SK-N-SH (cell line): Measurements from ENCODE around the gene C1orf159. TPM values are rescaled to one million over a fixed set of nuclear protein-coding genes. Genes with fewer than 3 reads are reported as not detected.

Source experiments
- CTCF ChIA-PET: fragments of 300-600, 350-600 bp; formaldehyde crosslinking; extraction: SDS; loops from one replicate; lab custom pipeline; 2021; lab: Yijun Ruan, JAX
- POLR2A ChIA-PET: fragments of 350-600 bp; sonication (Branson Sonifier 250); formaldehyde crosslinking; extraction: SDS; loops from one replicate; lab custom pipeline; 2020; ENCODE audit warnings: antibody characterized with exemption, inconsistent platforms; lab: Yijun Ruan, JAX
- DNase-seq: peaks from one replicate; pipeline ENCODE4 v3.0.0; 2012
- H2AFZ ChIP-seq: fragments of 200-600 bp; sonication (generic); 2 replicates; pipeline ENCODE4 v1.8.1; 2016; ENCODE audit warnings: antibody characterized with exemption, mild to moderate bottlenecking, low read depth
- H3F3A ChIP-seq: fragments of 200-600 bp; sonication (generic); replicated peaks from 2 replicates; pipeline ENCODE3; 2016; ENCODE audit warnings: antibody characterized with exemption, mild to moderate bottlenecking; ENCODE audit not compliant: insufficient read depth
- H3K27ac ChIP-seq, 2 experiments: fragments of 200-500 bp in 1 of 2; fragments of 200-600 bp in 1 of 2; sonication (Bioruptor generic) in 1 of 2; sonication (generic), shearing (Covaris generic) in 1 of 2; 2 replicates each; pipeline versions ENCODE4 v1.5.1 to v1.6.1; 2014 to 2016; ENCODE audit warnings: low read depth in 2 of 2, inconsistent platforms in 1 of 2, low read length in 1 of 2, mild to moderate bottlenecking in 1 of 2, mixed read lengths in 1 of 2
- H3K27me3 ChIP-seq: fragments of 200-600 bp; sonication (generic), shearing (Covaris generic); 2 replicates; pipeline ENCODE4 v1.6.1; 2016; ENCODE audit warnings: mixed run types; ENCODE audit not compliant: insufficient read depth
- H3K36me3 ChIP-seq, 2 experiments: fragments of 200-500 bp in 1 of 2; fragments of 200-600 bp in 1 of 2; sonication (Bioruptor generic) in 1 of 2; sonication (generic) in 1 of 2; replicated peaks in 1 of 2; 2 replicates each; pipeline versions ENCODE3 to v1.5.1; 2014 to 2016; ENCODE audit warnings: low read length in 1 of 2, mild to moderate bottlenecking in 1 of 2; ENCODE audit not compliant: insufficient read depth in 2 of 2, control insufficient read depth in 1 of 2
- H3K4me1 ChIP-seq, 2 experiments: fragments of 200-500 bp in 1 of 2; fragments of 200-600 bp in 1 of 2; sonication (Bioruptor generic) in 1 of 2; sonication (generic), shearing (Covaris generic) in 1 of 2; 2 replicates each; pipeline versions ENCODE4 v1.5.1 to v1.6.1; 2014 to 2016; ENCODE audit warnings: low read depth in 1 of 2, low read length in 1 of 2, mixed run types in 1 of 2; ENCODE audit not compliant: insufficient read depth in 2 of 2, control insufficient read depth in 1 of 2
- H3K4me2 ChIP-seq: fragments of 200-600 bp; sonication (generic), shearing (Covaris generic); 2 replicates; pipeline ENCODE4 v1.6.1; 2017; ENCODE audit warnings: mixed run types
- H3K4me3 ChIP-seq, 2 experiments: fragments of 200-500 bp in 1 of 2; fragments of 200-600 bp in 1 of 2; sonication (Bioruptor generic) in 1 of 2; sonication (generic), shearing (Covaris generic) in 1 of 2; 2 replicates each; pipeline versions ENCODE4 v1.5.1 to v1.8.1; 2014 to 2016; ENCODE audit warnings: low read depth in 2 of 2, inconsistent platforms in 1 of 2, low read length in 1 of 2, mild to moderate bottlenecking in 1 of 2, mixed read lengths in 1 of 2, moderate library complexity in 1 of 2
- H3K79me2 ChIP-seq: fragments of 200-600 bp; sonication (generic); 2 replicates; pipeline ENCODE4 v1.8.1; 2017; ENCODE audit warnings: mild to moderate bottlenecking; ENCODE audit not compliant: insufficient read depth
- H3K9ac ChIP-seq: fragments of 200-600 bp; sonication (generic); 2 replicates; pipeline ENCODE4 v1.6.1; 2017; ENCODE audit warnings: mixed run types
- H3K9me2 ChIP-seq: fragments of 200-600 bp; sonication (generic); 2 replicates; pipeline ENCODE4 v1.6.1; 2017; ENCODE audit warnings: mixed run types
- H3K9me3 ChIP-seq: fragments of 200-600 bp; sonication (generic); 2 replicates; pipeline ENCODE4 v1.6.1; 2017; ENCODE audit warnings: mixed run types, mild to moderate bottlenecking, moderate library complexity
- H4K20me1 ChIP-seq: fragments of 200-600 bp; sonication (generic); 2 replicates; pipeline ENCODE4 v1.6.1; 2017; ENCODE audit warnings: mild to moderate bottlenecking, mixed run types; ENCODE audit not compliant: insufficient read depth
- CHD2 ChIP-seq: fragments of 150-350 bp; IDR thresholded peaks from 2 replicates; pipeline ENCODE4 v1.6.1; 2018; ENCODE audit warnings: low read length; ENCODE audit not compliant: partially characterized antibody
- ELF1 ChIP-seq: IDR thresholded peaks from 2 replicates; pipeline ENCODE4 v1.4.0; 2012
- EZH2phosphoT487 ChIP-seq: fragments of 200-600 bp; sonication (generic); IDR thresholded peaks from 2 replicates; pipeline ENCODE4 v1.6.1; 2017; ENCODE audit warnings: low read depth, mixed run types, mild to moderate bottlenecking, antibody characterized with exemption, moderate library complexity, borderline replicate concordance
- FOXM1 ChIP-seq: IDR thresholded peaks from 2 replicates; pipeline ENCODE4 v1.4.0; 2012; ENCODE audit warnings: low read depth, mild to moderate bottlenecking
- MXI1 ChIP-seq: IDR thresholded peaks from 2 replicates; pipeline ENCODE4 v1.6.1; 2012; ENCODE audit warnings: mild to moderate bottlenecking, low read depth, low read length, improper control_type of control experiment
- NFIC ChIP-seq: IDR thresholded peaks from 2 replicates; pipeline ENCODE4 v1.4.0; 2012; ENCODE audit warnings: borderline replicate concordance
- NRF1 ChIP-seq: IDR thresholded peaks from 2 replicates; pipeline ENCODE4 v1.6.1; 2012; ENCODE audit warnings: low read depth, mild to moderate bottlenecking, low read length
- RAD21 ChIP-seq: IDR thresholded peaks from 2 replicates; pipeline ENCODE4 v1.6.1; 2012; ENCODE audit warnings: mild to moderate bottlenecking, low read length
- RCOR1 ChIP-seq: fragments of 150-350 bp; IDR thresholded peaks from 2 replicates; pipeline ENCODE4 v1.6.1; 2017; ENCODE audit warnings: antibody characterized with exemption, low read length
- RXRA ChIP-seq: IDR thresholded peaks from 2 replicates; pipeline ENCODE4 v1.4.0; 2012; ENCODE audit warnings: low read depth, mild to moderate bottlenecking, borderline replicate concordance
- YY1 ChIP-seq: IDR thresholded peaks from 2 replicates; pipeline ENCODE4 v1.4.0; 2012; ENCODE audit warnings: low read depth, mild to moderate bottlenecking
- WGBS: methylation state at CpG from one replicate; pipeline ENCODE4 v1.1.6; 2017; ENCODE audit warnings: low lambda C conversion rate; 5-methylcytosine and 5-hydroxymethylcytosine counted together
- polyA plus RNA-seq, 3 experiments: library from polyadenylated mRNA; depleted of rRNA; stranded (reverse); fragments of >200 nt; gene quantifications; 2 replicates each; pipeline ENCODE4 v1.2.3, GENCODE V29; 2012
- TF ChIP-seq, protein P1 (sequence below): IDR thresholded peaks from 2 replicates; pipeline ENCODE4 v1.4.0; 2012; ENCODE audit warnings: low read depth, borderline replicate concordance
- TF ChIP-seq, protein P2 (sequence below): fragments of 150-350 bp; IDR thresholded peaks from 2 replicates; pipeline ENCODE4 v1.6.1; 2017; ENCODE audit warnings: antibody characterized with exemption, low read length, low read depth, borderline replicate concordance
- TF ChIP-seq, protein P3 (sequence below): fragments of 150-350 bp; IDR thresholded peaks from 2 replicates; pipeline ENCODE4 v1.6.1; 2016; ENCODE audit warnings: mild to moderate bottlenecking, low read depth, low read length
- TF ChIP-seq, protein P4 (sequence below): fragments of 200-600 bp; sonication (generic); IDR thresholded peaks from 2 replicates; pipeline ENCODE4 v1.6.1; 2017; ENCODE audit warnings: antibody characterized with exemption, mild to moderate bottlenecking, moderate library complexity

The C1orf159 gene
- polyA plus RNA-seq, 1 of the 3 experiments (the other 2 are of a cell fraction): 10.2 TPM

- ChIA-PET CTCF (interaction anchor here (0.8 to 4.5 kb wide), 11 partner anchors 13 to 53 kb away, joined by 3 to 43 read pairs (median 4); partner anchors contain the start of gene AGRN), POLR2A (no interaction called here)
- Histone ChIP-seq H3K4me1 (peaks cover 0 to 24% of the 10 kb centered on the region in 2 experiments; a peak in 1 of 4 replicates), H3K79me2 (no peaks in the 10 kb centered on the region), H3K27ac (no peak overlapping the region), H3K27me3 (no peaks in the 10 kb centered on the region), H3K9me2 (no peaks in the 10 kb centered on the region), H3K9ac (no peak overlapping the region), H3K9me3 (no peaks in the 10 kb centered on the region), H2AFZ (no peak overlapping the region), H3F3A (no peaks in the 10 kb centered on the region), H3K4me2 (no peak overlapping the region), H4K20me1 (peaks cover 30% of the 10 kb centered on the region), H3K4me3 (no peak overlapping the region), H3K36me3 (no peaks in the 10 kb centered on the region)
- DNase-seq: no peak
- WGBS: 97% methylated on average over 9 of the region's 30 CpGs
- TF ChIP-seq RAD21: no peak
- no peak for TF ChIP-seq CHD2
- TF ChIP-seq, protein P1, sequence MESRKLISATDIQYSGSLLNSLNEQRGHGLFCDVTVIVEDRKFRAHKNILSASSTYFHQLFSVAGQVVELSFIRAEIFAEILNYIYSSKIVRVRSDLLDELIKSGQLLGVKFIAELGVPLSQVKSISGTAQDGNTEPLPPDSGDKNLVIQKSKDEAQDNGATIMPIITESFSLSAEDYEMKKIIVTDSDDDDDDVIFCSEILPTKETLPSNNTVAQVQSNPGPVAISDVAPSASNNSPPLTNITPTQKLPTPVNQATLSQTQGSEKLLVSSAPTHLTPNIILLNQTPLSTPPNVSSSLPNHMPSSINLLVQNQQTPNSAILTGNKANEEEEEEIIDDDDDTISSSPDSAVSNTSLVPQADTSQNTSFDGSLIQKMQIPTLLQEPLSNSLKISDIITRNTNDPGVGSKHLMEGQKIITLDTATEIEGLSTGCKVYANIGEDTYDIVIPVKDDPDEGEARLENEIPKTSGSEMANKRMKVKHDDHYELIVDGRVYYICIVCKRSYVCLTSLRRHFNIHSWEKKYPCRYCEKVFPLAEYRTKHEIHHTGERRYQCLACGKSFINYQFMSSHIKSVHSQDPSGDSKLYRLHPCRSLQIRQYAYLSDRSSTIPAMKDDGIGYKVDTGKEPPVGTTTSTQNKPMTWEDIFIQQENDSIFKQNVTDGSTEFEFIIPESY: no peak
- TF ChIP-seq EZH2phosphoT487: no peak
- TF ChIP-seq RCOR1: no peak
- TF ChIP-seq FOXM1: no peak
Measured at GRCh38 chr1:1037366-1038327, 78.2 kb downstream of the C1orf159 start.

DNA sequence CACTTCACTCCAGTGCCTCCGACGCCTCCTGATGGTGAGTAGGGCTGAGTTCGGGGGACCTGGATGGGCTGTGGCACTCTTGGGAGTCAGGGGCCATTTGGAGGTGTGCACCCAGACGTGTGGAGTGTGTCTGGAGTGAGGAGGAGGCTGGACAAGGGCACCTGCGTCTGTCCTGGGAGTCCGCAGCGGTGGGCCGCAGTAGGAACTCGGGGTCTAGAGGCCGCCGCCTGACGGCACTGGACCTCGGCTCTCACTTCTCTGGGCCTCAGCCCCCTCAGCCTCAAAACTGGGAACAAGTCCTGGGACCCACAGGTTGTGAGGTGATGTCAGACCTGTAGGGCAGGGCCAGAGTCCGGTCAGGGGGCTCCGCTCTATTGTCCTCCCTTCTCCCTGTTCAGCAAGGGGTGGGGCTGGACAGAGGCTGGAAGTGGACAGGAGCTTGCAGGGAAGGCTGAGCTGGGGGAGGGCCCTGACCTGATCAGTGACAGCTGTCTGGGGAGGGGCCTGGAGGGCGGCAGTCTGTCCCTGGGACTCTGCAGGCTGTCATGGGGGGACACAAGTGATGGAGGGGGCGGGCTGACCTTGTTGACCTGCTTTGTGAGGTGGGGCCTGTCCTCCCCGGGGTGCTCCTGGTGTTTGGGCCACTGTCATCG is 80.5 kb downstream of the C1orf159 start:
- Histone ChIP-seq H3K4me3 (no peak overlapping the region), H4K20me1 (peaks cover 46% of the 10 kb centered on the region), H3K79me2 (no peaks in the 10 kb centered on the region), H3K9me3 (no peaks in the 10 kb centered on the region), H3K4me1 (peaks cover 0 to 24% of the 10 kb centered on the region in 2 experiments; a peak in 1 of 4 replicates), H3K27me3 (no peaks in the 10 kb centered on the region), H3K27ac (no peak overlapping the region), H3K4me2 (no peak overlapping the region), H3K9ac (no peak overlapping the region), H3F3A (no peaks in the 10 kb centered on the region), H3K9me2 (no peaks in the 10 kb centered on the region), H3K36me3 (no peaks in the 10 kb centered on the region), H2AFZ (no peak overlapping the region)
- DNase-seq: no peak
- WGBS: 95% methylated on average over 14 of the region's 19 CpGs
- CTCF ChIA-PET: interaction anchor here (1.4 to 4.5 kb wide), 7 partner anchors 12 to 85 kb away, joined by 3 to 93 read pairs (median 13); no protein-coding TSS in a partner anchor
- POLR2A ChIA-PET: no interaction called here
- no peak for TF ChIP-seq FOXM1
- TF ChIP-seq, protein P2, sequence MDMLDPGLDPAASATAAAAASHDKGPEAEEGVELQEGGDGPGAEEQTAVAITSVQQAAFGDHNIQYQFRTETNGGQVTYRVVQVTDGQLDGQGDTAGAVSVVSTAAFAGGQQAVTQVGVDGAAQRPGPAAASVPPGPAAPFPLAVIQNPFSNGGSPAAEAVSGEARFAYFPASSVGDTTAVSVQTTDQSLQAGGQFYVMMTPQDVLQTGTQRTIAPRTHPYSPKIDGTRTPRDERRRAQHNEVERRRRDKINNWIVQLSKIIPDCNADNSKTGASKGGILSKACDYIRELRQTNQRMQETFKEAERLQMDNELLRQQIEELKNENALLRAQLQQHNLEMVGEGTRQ: no peak
- TF ChIP-seq, protein P3, sequence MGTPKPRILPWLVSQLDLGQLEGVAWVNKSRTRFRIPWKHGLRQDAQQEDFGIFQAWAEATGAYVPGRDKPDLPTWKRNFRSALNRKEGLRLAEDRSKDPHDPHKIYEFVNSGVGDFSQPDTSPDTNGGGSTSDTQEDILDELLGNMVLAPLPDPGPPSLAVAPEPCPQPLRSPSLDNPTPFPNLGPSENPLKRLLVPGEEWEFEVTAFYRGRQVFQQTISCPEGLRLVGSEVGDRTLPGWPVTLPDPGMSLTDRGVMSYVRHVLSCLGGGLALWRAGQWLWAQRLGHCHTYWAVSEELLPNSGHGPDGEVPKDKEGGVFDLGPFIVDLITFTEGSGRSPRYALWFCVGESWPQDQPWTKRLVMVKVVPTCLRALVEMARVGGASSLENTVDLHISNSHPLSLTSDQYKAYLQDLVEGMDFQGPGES: no peak
- no peak for TF ChIP-seq NFIC
- no peak for TF ChIP-seq YY1
- TF ChIP-seq MXI1: no peak
- TF ChIP-seq, protein P4, sequence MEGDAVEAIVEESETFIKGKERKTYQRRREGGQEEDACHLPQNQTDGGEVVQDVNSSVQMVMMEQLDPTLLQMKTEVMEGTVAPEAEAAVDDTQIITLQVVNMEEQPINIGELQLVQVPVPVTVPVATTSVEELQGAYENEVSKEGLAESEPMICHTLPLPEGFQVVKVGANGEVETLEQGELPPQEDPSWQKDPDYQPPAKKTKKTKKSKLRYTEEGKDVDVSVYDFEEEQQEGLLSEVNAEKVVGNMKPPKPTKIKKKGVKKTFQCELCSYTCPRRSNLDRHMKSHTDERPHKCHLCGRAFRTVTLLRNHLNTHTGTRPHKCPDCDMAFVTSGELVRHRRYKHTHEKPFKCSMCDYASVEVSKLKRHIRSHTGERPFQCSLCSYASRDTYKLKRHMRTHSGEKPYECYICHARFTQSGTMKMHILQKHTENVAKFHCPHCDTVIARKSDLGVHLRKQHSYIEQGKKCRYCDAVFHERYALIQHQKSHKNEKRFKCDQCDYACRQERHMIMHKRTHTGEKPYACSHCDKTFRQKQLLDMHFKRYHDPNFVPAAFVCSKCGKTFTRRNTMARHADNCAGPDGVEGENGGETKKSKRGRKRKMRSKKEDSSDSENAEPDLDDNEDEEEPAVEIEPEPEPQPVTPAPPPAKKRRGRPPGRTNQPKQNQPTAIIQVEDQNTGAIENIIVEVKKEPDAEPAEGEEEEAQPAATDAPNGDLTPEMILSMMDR: no peak
- no peak for TF ChIP-seq NRF1
- TF ChIP-seq RAD21: no peak
- no peak for TF ChIP-seq ELF1
- no peak for TF ChIP-seq RXRA
- TF ChIP-seq EZH2phosphoT487: no peak
- TF ChIP-seq RCOR1: no peak
- TF ChIP-seq, protein P1: no peak
